ENCODE results near the gene DENND10.
"Not testable (repeated sequence)": the region's sequence is repeated elsewhere in the genome, so short reads cannot be mapped to it uniquely, and the experiment has no call there.

DENND10 gene

DNA sequence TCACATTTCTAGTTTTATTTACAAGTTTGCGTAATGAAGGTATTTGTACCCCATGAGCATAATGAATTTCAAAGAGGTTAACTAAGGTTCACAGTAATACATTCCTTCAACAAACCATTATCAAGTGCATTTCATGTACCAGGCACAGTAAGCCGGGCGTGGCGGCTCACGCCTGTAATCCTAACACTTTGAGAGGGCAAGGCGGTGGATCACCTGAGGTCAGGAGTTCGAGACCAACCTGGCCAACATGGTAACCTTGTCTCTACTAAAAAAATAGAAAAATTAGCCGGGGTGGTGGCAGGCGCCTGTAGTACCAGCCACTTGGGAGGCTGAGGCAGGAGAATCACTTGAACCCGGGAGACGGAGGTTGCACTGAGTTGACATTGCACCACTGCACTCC is 19.0 kb upstream of the DENND10 start:
- TF ChIP-seq POLR2A (IDR thresholded peaks at IDR 0.05; ENCODE audit: low read depth, low read length) = no peak
- DNase-seq (ENCODE audit: insufficient read length, low spot score) (no peak), FAIRE-seq (no peak)

DNA sequence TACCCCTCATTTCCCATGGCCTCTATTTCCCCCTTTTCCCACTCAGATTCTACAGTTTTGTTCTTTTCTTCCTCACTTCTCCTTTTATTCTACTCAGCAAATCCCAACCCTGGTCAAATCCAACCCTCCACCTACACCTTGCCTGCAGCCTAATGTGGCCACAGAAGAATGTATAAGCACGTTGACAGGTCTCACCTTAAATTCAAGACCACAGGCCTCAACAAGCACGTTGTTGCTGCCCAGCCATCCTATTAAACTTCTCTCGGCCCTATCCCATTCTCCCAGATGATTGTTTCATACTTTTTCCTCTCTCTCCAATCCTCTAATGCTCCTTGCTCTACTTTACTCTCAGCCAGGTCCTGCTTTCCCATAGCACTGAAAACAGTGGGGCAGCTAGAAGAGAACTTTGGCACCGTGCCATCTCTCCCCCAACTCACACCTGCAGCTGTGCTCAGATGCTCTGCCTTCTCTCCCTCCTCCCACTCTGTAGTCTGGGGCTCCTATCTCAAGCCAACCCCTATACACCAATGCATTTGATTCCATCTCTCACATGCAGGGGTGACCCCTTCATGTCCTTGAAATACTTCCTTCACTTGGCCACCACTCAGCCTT is 16.5 kb upstream of the DENND10 start:
- TF ChIP-seq POLR2A (IDR thresholded peaks at IDR 0.05; ENCODE audit: low read depth, low read length) = no peak
- FAIRE-seq = no peak
- no peak for DNase-seq (ENCODE audit: insufficient read length, low spot score)

DNA sequence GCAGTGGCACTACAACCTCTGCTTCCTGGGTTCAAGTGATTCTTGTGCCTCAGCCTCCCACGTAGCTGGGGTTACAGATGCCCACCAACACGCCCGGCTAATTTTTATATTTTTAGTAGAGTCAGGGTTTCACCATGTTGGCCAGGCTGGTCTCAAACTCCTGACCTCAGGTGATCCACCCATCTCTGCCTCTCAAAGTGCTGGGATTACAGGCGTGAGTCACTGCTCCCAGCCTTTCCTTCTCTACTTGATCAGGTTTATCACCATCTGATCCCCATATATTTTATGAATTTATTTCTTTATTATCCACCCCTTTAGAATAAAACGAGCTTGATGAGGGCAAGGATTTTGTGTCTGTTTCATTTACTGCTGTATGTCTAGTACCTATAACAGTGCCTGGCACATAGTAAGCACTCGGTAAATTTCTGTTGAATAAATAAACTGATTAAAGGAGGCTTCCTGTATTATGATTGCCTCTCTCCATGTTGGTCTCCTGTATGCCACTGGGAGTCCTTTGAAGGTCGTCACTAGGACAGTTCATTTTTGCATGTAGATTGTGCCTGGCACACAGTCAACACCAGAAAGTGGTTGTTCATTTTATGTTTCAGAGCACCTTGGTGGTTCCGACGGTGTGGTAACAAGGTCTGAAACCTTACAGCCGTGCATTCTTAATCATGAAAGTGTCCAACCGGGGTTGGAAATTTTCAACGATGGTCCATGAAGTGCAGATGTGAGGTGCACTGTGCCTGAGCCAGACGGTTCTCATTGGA is 13.7 kb upstream of the DENND10 start:
- DNase-seq (ENCODE audit: insufficient read length, low spot score) = no peak
- no peak for FAIRE-seq
- no peak for TF ChIP-seq POLR2A (IDR thresholded peaks at IDR 0.05; ENCODE audit: low read depth, low read length)

DNA sequence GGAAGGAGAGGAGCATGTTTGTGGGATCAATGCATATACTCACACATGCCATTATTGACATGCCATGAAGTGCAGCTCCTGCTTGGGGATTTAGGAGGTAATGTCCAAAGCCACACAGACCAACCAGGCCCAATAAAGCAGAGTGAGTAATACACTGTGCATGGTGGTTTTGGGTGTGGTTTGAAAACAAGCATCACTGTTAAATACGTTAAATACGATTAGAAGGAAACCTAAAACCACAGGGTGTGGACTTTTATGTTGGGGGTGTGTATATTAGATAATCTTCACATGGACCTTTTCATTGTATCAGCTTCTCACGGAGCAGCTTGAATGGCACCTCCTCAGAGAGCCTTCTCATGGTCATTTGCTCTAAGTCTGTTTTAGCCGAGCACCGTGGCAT is 12.9 kb upstream of the DENND10 start:
- DNase-seq (ENCODE audit: insufficient read length, low spot score) = peak; percentile 64
- FAIRE-seq = peak; percentile 71
- TF ChIP-seq POLR2A (IDR thresholded peaks at IDR 0.05; ENCODE audit: low read depth, low read length) = no peak

DNA sequence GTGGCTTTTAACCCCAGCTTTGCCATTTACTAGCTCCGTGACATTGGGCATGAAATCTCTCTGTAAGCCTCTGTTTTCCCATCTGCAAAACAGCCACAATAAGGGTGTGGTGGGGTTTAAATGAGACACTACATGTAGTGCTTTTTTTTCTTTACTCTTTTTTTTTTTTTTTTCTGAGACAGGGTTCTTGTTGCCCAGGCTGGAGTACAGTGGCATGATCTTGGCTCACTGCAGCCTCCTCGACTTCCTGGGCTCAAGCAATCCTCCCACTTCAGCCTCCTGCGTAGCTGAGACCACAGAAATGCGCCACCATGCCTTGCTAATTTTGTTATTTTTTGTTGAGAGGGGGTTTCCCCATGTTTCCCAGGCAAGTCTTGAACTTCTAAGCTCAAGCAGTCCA is 8.3 kb upstream of the DENND10 start:
- DNase-seq (ENCODE audit: insufficient read length, low spot score) (no peak), FAIRE-seq (no peak)
- no peak for TF ChIP-seq POLR2A (IDR thresholded peaks at IDR 0.05; ENCODE audit: low read depth, low read length)

DNA sequence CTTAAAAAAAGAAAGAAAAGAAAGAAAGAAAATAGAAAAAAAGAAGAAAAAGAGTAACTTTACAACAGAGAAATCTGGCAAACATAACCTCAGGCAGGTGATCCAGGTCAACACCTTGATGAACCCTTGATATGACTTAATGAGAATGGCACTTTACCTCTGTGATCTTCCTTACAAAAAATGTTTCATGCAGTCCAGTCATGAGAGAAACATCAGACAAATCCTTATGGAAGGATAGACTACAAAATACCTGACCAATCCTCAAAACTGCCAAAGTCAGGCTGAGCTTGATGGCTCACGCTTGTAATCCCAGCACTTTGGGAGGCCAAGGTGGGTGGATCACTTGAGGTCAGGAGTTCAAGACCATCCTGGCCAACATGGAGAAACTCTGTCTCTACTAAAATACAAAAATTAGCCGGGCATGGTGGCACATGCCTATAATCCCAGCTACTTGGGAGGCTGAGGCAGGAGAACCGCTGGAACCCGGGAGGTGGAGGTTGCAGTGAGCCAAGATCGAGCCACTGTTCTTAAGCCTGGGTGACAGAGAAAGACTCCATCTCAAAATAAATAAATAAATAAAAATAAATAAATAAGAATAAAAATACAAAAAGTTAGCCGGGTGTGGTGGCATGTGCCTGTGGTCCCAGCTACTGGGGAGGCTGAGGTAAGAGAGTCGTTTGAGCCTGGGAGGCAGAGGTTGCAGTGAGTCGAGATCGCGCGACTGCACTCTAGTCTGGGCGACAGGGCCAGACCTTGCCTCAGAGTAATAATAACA is 7.1 kb upstream of the DENND10 start:
- FAIRE-seq; DNase-seq (ENCODE audit: insufficient read length, low spot score): not testable (repeated sequence)

DNA sequence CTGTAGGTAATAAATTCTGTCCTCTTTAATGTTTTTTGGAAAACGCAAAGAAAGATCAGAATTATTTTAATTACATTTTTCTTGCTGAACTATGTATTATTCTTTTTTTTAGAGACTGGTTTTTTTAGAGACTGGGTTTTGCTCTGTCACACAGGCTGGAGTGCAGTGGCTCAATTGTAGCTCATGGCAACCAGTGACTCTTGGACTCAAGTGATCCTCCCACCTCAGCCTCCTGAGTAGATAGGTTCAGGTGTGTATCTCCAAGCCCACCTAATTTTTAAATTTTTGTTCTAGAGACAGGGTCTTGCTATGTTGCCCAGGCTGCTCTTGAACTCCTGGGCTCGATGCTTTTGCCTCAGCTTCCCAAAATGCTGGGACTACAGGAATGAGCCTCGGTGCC is 5.3 kb upstream of the DENND10 start:
- no peak for FAIRE-seq
- no peak for DNase-seq (ENCODE audit: insufficient read length, low spot score)
- no peak for TF ChIP-seq POLR2A (IDR thresholded peaks at IDR 0.05; ENCODE audit: low read depth, low read length)

DNA sequence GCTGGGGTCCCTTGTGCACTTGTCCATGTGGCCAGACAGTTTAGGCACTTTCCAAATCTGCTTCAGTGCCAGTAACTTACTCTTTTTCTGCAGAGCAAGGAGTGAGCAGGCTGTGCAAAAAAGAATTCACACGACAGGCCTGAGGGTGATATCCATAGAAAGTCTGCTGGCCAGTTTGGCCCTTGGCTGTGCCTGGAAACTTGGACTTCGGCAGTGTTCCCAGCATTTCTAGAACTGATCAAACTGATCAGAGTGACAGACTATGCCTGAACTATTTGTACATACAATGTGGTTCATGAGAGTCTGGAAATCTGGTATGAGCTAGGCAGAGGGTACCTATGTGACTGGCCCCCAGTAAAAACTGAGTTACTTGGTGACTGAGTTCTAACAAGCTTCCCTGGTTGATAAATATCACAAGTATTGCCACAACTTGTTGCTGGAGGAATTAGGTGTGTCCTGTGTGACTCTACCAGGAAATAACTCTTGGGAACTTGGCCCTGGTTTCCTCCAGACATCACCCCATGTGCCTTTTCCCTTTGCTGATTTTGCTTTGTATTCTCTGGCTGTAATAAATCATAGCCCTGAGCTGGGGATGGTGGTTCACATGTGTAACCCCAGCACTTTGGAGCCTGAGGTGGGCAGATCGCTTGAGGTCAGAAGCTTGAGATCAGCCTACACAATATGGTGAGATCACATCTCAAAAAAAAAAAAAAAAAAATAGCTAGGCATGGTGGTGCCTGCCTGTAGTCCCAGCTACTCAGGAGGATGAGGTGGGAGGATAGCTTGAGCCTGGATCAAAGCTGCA is 3.3 kb upstream of the DENND10 start:
- TF ChIP-seq POLR2A (IDR thresholded peaks at IDR 0.05; ENCODE audit: low read depth, low read length) = no peak

DNA sequence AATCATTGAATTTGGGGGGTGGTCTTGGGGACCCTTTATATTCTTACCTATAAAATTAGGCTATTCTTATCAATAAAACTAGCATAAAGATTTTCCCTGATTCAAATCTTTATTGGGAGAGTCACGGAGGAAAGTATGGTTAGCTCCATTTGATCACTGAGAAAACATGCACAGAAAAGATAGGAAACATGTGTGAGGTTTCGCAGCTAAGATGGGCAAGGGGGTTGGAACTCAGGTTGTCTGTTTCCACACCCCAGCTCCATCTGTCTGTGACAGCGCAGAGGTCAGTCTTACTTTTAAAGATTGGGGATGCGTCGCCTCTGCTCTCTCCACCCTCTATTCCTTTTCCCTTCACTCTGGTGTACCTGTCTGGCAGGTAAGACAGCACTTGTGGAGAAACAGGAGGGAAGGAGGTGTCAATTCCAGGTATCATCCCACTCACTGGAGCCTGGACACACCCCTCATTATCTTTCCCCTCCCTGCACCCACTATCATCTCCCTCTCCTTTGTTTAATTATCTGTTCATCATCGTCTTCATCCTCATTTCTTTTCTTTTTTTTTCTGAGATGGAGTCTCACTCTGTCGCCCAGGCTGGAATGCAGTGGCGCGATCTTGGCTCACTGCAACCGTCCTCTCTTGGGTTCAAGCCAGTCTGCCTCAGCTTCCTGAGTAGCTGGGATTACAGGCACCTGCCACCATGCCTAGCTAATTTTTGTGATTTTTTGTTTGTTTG is 2.4 kb upstream of the DENND10 start:
- no peak for FAIRE-seq
- no peak for DNase-seq (ENCODE audit: insufficient read length, low spot score)
- no peak for TF ChIP-seq POLR2A (IDR thresholded peaks at IDR 0.05; ENCODE audit: low read depth, low read length)

More for the DNA sequence above, 3.3 kb upstream of the DENND10 start:
- FAIRE-seq = no peak
- no peak for DNase-seq (ENCODE audit: insufficient read length, low spot score)

DNA sequence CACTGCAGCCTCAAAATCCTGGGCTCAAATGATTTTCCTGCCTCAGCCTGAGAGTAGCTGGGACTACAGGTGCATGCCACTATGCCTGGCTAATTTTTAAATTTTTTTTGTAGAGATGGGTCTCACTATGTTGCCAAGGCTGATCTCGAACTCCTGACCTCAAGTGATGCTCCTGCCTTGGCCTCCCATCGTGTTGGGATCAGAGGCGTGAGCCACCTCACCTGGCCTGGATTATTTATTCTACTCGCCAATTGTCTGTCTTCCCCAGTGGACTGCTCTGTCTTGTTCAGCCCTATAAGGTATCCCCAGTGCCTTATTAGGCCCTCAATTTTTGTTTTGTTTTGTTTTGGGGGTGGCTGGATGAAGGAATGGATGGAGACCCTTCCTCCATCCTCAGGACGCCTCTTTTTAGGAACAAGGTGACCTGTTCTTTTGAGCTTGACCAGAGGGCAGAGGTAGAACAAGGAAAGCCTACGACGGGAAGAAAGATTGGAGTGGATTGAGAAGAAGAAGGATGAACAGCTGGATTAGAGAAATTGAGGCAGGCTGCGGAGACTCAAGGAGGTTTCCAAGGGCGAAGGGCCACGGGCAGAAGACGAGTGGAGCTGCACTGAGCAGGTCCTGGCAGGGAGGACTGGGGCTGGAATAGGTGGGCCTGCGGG is 541 bp upstream of the DENND10 start:
- FAIRE-seq (no peak), DNase-seq (ENCODE audit: insufficient read length, low spot score) (no peak)
- TF ChIP-seq POLR2A (IDR thresholded peaks at IDR 0.05; ENCODE audit: low read depth, low read length) = no peak

DNA sequence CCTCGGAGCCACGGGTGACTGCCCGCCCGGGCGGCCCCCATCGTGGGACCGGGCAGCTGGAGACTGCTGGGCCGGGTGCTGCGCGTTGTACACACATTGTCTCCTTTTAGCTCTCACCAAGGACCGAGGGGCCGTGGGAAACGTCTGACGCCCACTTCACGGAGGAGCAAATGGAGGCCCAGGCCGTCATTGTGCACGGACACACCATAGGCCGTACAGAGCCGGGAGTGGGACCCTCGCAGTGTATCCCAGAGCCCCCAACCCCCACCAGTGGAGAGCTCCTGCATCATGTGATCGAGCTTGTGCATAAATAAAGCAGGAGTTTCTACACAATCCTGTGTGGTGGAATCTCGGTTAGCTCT is 722 bp downstream of the DENND10 start:
- FAIRE-seq (no peak), DNase-seq (ENCODE audit: insufficient read length, low spot score) (no peak)
- TF ChIP-seq POLR2A (IDR thresholded peaks at IDR 0.05; ENCODE audit: low read depth, low read length) = no peak

DNA sequence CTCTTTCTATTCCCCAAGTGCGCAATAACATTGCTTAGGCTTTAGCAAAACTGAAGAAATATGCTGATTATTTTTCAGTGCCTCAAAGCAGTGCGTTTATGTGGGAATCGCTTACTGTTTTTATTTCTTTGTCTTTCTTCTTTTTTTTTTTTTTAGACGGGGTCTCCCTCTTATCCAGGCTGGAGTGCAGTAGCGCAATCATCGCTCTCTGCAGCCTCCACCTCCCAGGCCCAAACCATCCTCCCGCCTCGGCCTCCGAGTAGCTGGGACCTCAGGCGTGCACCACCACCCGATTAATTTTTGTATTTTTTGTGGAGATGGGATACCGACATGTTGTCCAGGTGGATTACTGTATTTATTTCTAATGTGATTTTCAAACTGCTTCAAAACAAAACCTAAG is 1.2 kb downstream of the DENND10 start:
- no peak for TF ChIP-seq POLR2A (IDR thresholded peaks at IDR 0.05; ENCODE audit: low read depth, low read length)
- DNase-seq (ENCODE audit: insufficient read length, low spot score) (no peak), FAIRE-seq (no peak)

DNA sequence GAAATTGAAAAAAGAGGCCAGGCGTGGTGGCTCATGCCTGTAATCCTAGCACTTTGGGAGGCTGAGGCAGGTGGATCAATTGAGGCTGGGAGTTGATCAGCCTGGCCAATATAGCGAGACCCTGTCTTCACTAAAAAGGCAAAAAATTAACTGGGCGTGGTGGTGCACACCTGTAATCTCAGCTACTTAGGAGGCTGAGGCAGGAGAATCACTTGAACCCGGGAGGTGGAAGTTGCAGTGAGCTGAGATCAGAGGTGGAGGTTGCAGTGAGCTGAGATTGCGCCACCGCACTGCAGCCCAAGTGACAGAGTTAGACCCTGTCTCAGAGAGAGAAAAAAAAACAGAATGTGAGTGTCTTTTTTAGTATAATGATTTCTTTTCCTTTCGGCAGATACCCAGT is 2.0 kb downstream of the DENND10 start:
- FAIRE-seq; DNase-seq (ENCODE audit: insufficient read length, low spot score): not testable (repeated sequence)

DNA sequence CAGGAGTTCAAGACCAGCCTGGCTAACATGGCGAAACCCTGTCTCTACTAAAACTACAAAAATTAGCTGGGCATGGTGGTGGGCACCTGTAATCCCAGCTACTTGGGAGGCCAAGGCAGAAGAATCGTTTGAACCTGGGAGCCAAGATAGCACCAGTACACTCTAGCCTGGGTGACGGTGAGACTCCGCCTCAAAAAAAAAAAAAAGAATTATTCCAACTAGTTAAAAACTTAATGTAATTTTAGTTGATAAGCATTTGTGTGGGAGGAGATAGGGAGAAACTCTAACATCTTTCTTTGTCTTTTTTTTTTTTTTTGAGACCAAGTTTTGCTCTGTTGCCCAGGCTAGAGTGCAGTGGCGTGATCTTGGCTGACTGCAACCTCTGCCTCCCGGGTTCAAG is 3.2 kb downstream of the DENND10 start:
- DNase-seq (ENCODE audit: insufficient read length, low spot score); FAIRE-seq: not testable (repeated sequence)

DNA sequence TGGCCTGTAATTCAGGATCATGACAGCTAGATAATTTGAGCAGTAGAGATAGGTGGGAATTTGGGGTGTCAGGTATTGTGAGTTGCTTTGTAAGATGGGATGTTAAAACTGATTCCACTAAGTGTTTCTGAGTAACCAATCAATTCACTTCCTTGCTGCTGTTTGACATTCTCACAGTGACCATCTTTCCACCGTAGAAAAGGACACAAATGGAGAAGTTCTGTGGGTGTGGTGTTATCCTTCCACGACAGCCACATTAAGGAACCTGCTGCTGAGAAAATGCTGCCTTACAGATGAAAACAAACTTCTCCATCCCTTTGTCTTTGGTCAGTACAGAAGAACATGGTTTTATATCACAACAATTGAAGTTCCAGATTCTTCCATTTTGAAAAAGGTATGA is 3.9 kb downstream of the DENND10 start:
- not testable (repeated sequence) for DNase-seq (ENCODE audit: insufficient read length, low spot score); FAIRE-seq

All from H54 (cell line).